GM19099 (cell line): Measurements from ENCODE around the gene CACFD1.
A peak's percentile ranks its signal among the peaks of the same experiment; 100 is the strongest.

Experiments
- POLR2A ChIP-seq: IDR thresholded peaks from 3 replicates; pipeline ENCODE4 v1.6.1; 2011; ENCODE audit warnings: low read depth; ENCODE audit not compliant: insufficient read length; ENCODE audit errors: extremely low read depth

The CACFD1 gene

GRCh38 chr9:133454943-133455673 lies 4.7 kb upstream of the CACFD1 start:
- no peak for TF ChIP-seq POLR2A

- no peak for TF ChIP-seq POLR2A
Measured at GRCh38 chr9:133455936-133456335, 3.8 kb upstream of the CACFD1 start.

- no peak for TF ChIP-seq POLR2A
Measured at GRCh38 chr9:133456409-133456808, 3.4 kb upstream of the CACFD1 start.

- no peak for TF ChIP-seq POLR2A
Measured at GRCh38 chr9:133457233-133457632, 2.5 kb upstream of the CACFD1 start.

- TF ChIP-seq POLR2A = no peak
Measured at GRCh38 chr9:133457748-133458147, 2.0 kb upstream of the CACFD1 start.

- TF ChIP-seq POLR2A = no peak
Measured at GRCh38 chr9:133458643-133459312, 1.0 kb upstream of the CACFD1 start.

GRCh38 chr9:133460405-133461175 lies 812 bp downstream of the CACFD1 start:
- TF ChIP-seq POLR2A = peak; percentile 12

- TF ChIP-seq POLR2A = no peak
Measured at GRCh38 chr9:133461975-133462374, 2.2 kb downstream of the CACFD1 start.

- no peak for TF ChIP-seq POLR2A
Measured at GRCh38 chr9:133463234-133463863, 3.6 kb downstream of the CACFD1 start.

GRCh38 chr9:133463864-133464615 lies 4.3 kb downstream of the CACFD1 start:
- TF ChIP-seq POLR2A = no peak

GRCh38 chr9:133464638-133465037 lies 4.9 kb downstream of the CACFD1 start:
- TF ChIP-seq POLR2A = no peak

- no peak for TF ChIP-seq POLR2A
Measured at GRCh38 chr9:133465984-133466383, 6.2 kb downstream of the CACFD1 start.

- no peak for TF ChIP-seq POLR2A
Measured at GRCh38 chr9:133467101-133467500, 7.3 kb downstream of the CACFD1 start.

GRCh38 chr9:133468374-133468773 lies 8.6 kb downstream of the CACFD1 start:
- no peak for TF ChIP-seq POLR2A
